GM12878 (cell line): ENCODE results near the gene ZSWIM6. TPM values are rescaled to one million over a fixed set of nuclear protein-coding genes. Genes with fewer than 3 reads are reported as not detected.

Source experiments
- ATAC-seq: fragments of 200-7000 bp; cut with Tn5 transposase; 3 replicates; pipeline ENCODE4 v1.9.1; 2020; ENCODE audit warnings: mild to moderate bottlenecking, moderate library complexity
- BruUV-seq: library from RNA; stranded (reverse); fragments of 400-500 nt; replicated peaks from 2 replicates; lab custom pipeline; 2021; lab: Mats Ljungman, UMichigan
- CTCF ChIA-PET: fragments of 300-600 bp; sonication (Branson Sonifier 250); formaldehyde crosslinking; extraction: SDS; loops from one replicate; lab custom pipeline; 2021; ENCODE audit warnings: inconsistent platforms; lab: Yijun Ruan, JAX
- POLR2A ChIA-PET: fragments of 350-600 bp; formaldehyde crosslinking; extraction: SDS; loops from one replicate; lab custom pipeline; 2021; ENCODE audit warnings: inconsistent platforms; lab: Charles Lee
- RAD21 ChIA-PET: fragments of 300-600 bp; sonication (Branson Sonifier 250); formaldehyde crosslinking; loops from one replicate; lab custom pipeline; 2023; ENCODE audit warnings: antibody characterized with exemption; ENCODE audit not compliant: unreplicated experiment; lab: Charles Lee
- SMC1A ChIA-PET: fragments of 300-600 bp; sonication (Branson Sonifier 250); formaldehyde crosslinking; loops from one replicate; lab custom pipeline; 2023; ENCODE audit not compliant: unreplicated experiment, uncharacterized antibody; lab: Charles Lee
- DNase-seq: peaks from one replicate; pipeline ENCODE4 v3.0.0-alpha.2; 2011; ENCODE audit warnings: low read depth, low spot score
- FAIRE-seq: peaks from 3 replicates; lab custom pipeline; 2011; peaks lifted over from hg19 to GRCh38; lab: Jason Lieb, UNC
- H2AFZ ChIP-seq: 2 replicates; pipeline ENCODE4 v1.6.0; 2011; ENCODE audit warnings: low read depth, low read length, control low read depth; ENCODE audit not compliant: control insufficient read depth
- H3K27ac ChIP-seq: 2 replicates; pipeline ENCODE4 v1.5.1; 2011; ENCODE audit warnings: control low read depth; ENCODE audit not compliant: control insufficient read depth, insufficient read depth
- H3K27me3 ChIP-seq, 2 experiments: replicated peaks in 1 of 2; 2 replicates each; pipeline versions ENCODE4 v1.6.0 to v1.6.1; 2011; ENCODE audit warnings: low read length in 1 of 2; ENCODE audit not compliant: control insufficient read depth in 2 of 2, insufficient read depth in 2 of 2
- H3K36me3 ChIP-seq, 2 experiments: 2 replicates each; pipeline ENCODE4 v1.5.1; 2011; ENCODE audit warnings: low read length in 1 of 2; ENCODE audit not compliant: control insufficient read depth in 2 of 2, insufficient read depth in 2 of 2
- H3K4me1 ChIP-seq: 2 replicates; pipeline ENCODE4 v1.6.1; 2011; ENCODE audit warnings: mild to moderate bottlenecking, low read length, moderate library complexity, mixed read lengths; ENCODE audit not compliant: control insufficient read depth, insufficient read depth
- H3K4me2 ChIP-seq: 2 replicates; pipeline ENCODE4 v1.6.0; 2011; ENCODE audit warnings: control low read depth; ENCODE audit not compliant: control insufficient read depth, insufficient read depth
- H3K4me3 ChIP-seq: fragments of 200-600 bp; sonication (generic); 2 replicates; pipeline ENCODE4 v1.5.1; 2016
- H3K79me2 ChIP-seq: 2 replicates; pipeline ENCODE4 v1.6.0; 2011; ENCODE audit warnings: low read length; ENCODE audit not compliant: control insufficient read depth, insufficient read depth
- H3K9ac ChIP-seq: 2 replicates; pipeline ENCODE4 v1.8.0; 2011; ENCODE audit warnings: low read length, control low read depth, mixed read lengths; ENCODE audit not compliant: control insufficient read depth, insufficient read depth
- H3K9me3 ChIP-seq: replicated peaks from 3 replicates; pipeline ENCODE4 v1.5.1; 2011; ENCODE audit warnings: mild to moderate bottlenecking, low read length; ENCODE audit not compliant: control insufficient read depth, insufficient read depth
- H4K20me1 ChIP-seq: 2 replicates; pipeline ENCODE4 v1.6.0; 2011; ENCODE audit not compliant: control insufficient read depth, insufficient read depth
- ATF7 ChIP-seq: fragments of 450-650 bp; IDR thresholded peaks from 2 replicates; pipeline ENCODE4 v1.6.1; 2016; ENCODE audit warnings: low read depth, mild to moderate bottlenecking
- CHD1 ChIP-seq: IDR thresholded peaks from 2 replicates; pipeline ENCODE4 v1.6.1; 2012; ENCODE audit warnings: low read depth, low read length, improper control_type of control experiment
- CHD2 ChIP-seq: IDR thresholded peaks from 2 replicates; pipeline ENCODE4 v1.6.1; 2011; ENCODE audit warnings: low read depth, low read length, improper control_type of control experiment, borderline replicate concordance
- HDAC2 ChIP-seq: fragments of 200-600 bp; sonication (generic); IDR thresholded peaks from 2 replicates; pipeline ENCODE4 v1.6.1; 2017
- HDAC6 ChIP-seq: fragments of 200-600 bp; sonication (generic); IDR thresholded peaks from one replicate; pipeline ENCODE4 v1.8.0; 2017; ENCODE audit warnings: antibody characterized with exemption; ENCODE audit not compliant: unreplicated experiment
- IKZF1 ChIP-seq: fragments of 450-650 bp; conservative IDR thresholded peaks from 2 replicates; pipeline ENCODE4 v1.6.1; 2017; ENCODE audit warnings: antibody characterized with exemption, mild to moderate bottlenecking
- IRF4 ChIP-seq: IDR thresholded peaks from 2 replicates; pipeline ENCODE4 v1.6.1; 2011; ENCODE audit warnings: low read depth, low read length
- POU2F2 ChIP-seq: IDR thresholded peaks from 3 replicates; pipeline ENCODE4 v1.6.1; 2011; ENCODE audit warnings: low read depth, mild to moderate bottlenecking, low read length, borderline replicate concordance
- RUNX3 ChIP-seq: IDR thresholded peaks from 2 replicates; pipeline ENCODE4 v1.6.1; 2012; ENCODE audit warnings: low read length, inconsistent platforms
- SRF ChIP-seq, 2 experiments: IDR thresholded peaks; 2 replicates each; pipeline ENCODE4 v1.6.1; 2011; ENCODE audit warnings: low read depth in 2 of 2, low read length in 2 of 2, mild to moderate bottlenecking in 1 of 2, moderate library complexity in 1 of 2
- TAF1 ChIP-seq: IDR thresholded peaks from 2 replicates; pipeline ENCODE4 v1.6.1; 2011; ENCODE audit warnings: mild to moderate bottlenecking, low read depth, low read length, borderline replicate concordance
- WGBS: methylation state at CpG from one replicate; pipeline ENCODE4 v1.1.6; 2016; ENCODE audit warnings: low lambda C conversion rate; ENCODE audit not compliant: insufficient replicate concordance, insufficient coverage; ENCODE audit errors: missing lambda C conversion rate; 5-methylcytosine and 5-hydroxymethylcytosine counted together
- in situ Hi-C: fragments of 300-500 bp; cut with MboI; formaldehyde crosslinking; loops from 9 replicates; pipeline ENCODE4 v1.14.3; 2018; ENCODE audit warnings: mixed read lengths
- intact Hi-C: fragments of 100-400 bp; cut with micrococcal nuclease; formaldehyde crosslinking; loops from one replicate; pipeline ENCODE4 v1.14.2; 2022; ENCODE audit not compliant: unreplicated experiment
- polyA plus RNA-seq, 11 experiments: library from polyadenylated mRNA; depleted of rRNA in 4 of 11; unstranded in 6 of 11; stranded (reverse) in 5 of 11; fragments of >200 nt; fragmentation: Nextera tagmentation in 4 of 11; fragmentation: Illumina TruSeq in 1 of 11; extraction: Ambion mirVana in 4 of 11; extraction: Trizol in 1 of 11; gene quantifications; 1 replicate in 1 of 11; 2 replicates in 10 of 11; pipeline versions ENCODE4 v1.2.1 to v1.2.3, GENCODE V29; 2011 to 2016; ENCODE audit warnings: inconsistent platforms in 2 of 11, missing spikeins in 2 of 11, low read depth in 1 of 11
- total RNA-seq, 4 experiments: library from RNA; depleted of rRNA in 3 of 4; stranded (reverse); fragments of >200 nt in 3 of 4; fragmentation: Illumina TruSeq in 1 of 4; extraction: Trizol in 1 of 4; gene quantifications; 2 replicates each; pipeline versions ENCODE4 v1.2.1 to v1.2.3, GENCODE V29; 2013 to 2021
- TF ChIP-seq, protein P1 (sequence below), 3 experiments: IDR thresholded peaks in 2 of 3; conservative IDR thresholded peaks in 1 of 3; 2 replicates each; pipeline ENCODE4 v1.5.1; 2011; ENCODE audit warnings: low read depth in 3 of 3, low read length in 3 of 3, mild to moderate bottlenecking in 3 of 3, control low read depth in 2 of 3, moderate library complexity in 2 of 3, inconsistent platforms in 1 of 3, mixed read lengths in 1 of 3; ENCODE audit not compliant: control insufficient read depth in 2 of 3, insufficient read depth in 1 of 3; ENCODE audit errors: extremely low read depth in 1 of 3
- TF ChIP-seq, protein P2 (sequence below): IDR thresholded peaks from 2 replicates; pipeline ENCODE4 v1.6.1; 2012; ENCODE audit warnings: low read depth, low read length, improper control_type of control experiment

ZSWIM6 gene
- total and polyA plus RNA-seq, 10 of the 15 experiments (the other 5 are each of a cell fraction or from before 2014, with no cell fraction given): 0.53 to 6.2 (median 3.4) TPM

DNA sequence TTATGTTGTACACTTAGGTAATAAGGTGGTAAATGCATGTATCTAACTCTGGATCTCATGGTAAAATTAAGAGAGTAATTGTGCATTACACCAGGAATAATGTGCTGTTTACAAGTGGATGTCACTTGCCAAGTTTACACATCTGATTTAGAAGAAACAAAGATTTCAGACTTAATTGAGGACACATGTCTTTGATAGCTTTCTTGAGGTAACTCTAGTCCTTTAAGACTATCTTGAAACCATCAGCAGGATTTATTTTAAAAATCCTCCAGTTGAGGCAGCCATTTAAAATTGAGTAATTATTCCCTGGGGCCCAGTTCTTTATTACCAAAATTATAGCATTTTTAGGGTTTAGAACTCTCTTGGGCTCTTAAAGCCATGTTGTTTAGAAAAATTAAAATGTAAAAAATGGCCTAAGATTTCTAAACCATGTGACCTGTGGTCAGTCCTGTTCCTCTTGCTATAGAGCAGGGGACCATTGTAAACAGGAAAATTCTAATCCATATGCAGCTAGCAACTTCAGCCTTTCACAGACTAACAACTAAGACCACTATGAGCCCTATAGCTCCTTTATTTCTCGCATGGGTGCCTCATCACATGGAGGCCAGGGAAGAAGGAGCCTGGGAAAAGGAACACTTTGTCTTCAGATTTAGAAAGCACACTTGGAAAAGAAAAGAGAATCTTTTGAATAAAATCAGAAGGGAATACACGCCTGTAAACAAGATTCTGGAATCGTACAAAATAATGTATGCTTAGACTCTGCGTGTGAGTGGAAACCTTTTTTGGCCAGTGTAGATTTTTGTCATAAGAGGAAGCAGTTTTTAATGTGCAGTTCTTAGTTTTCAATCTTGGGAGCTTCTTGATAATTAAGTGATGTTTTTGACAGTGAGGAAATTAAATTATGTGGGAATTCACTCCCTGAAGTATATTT lies 71.2 kb downstream of the ZSWIM6 start:
- Histone ChIP-seq H3K27me3 (no peaks in the 10 kb centered on the region), H3K9ac (no peak overlapping the region), H2AFZ (no peak overlapping the region), H3K36me3 (no peaks in the 10 kb centered on the region), H3K4me2 (no peak overlapping the region), H3K27ac (no peak overlapping the region), H3K9me3 (no peaks in the 10 kb centered on the region), H3K79me2 (no peaks in the 10 kb centered on the region), H4K20me1 (no peaks in the 10 kb centered on the region), H3K4me3 (no peak overlapping the region), H3K4me1 (no peaks in the 10 kb centered on the region)
- RAD21 ChIA-PET: no interaction called here
- FAIRE-seq: no peak
- CTCF ChIA-PET: interaction anchor here (1.4 kb wide), 1 partner anchor 13 kb away, joined by 3 read pairs; no protein-coding TSS in a partner anchor
- no TSS peak for BruUV-seq
- SMC1A ChIA-PET: interaction anchor here (1.3 kb wide), 1 partner anchor 13 kb away, joined by 4 read pairs; no protein-coding TSS in a partner anchor
- in situ Hi-C loops (no loop called here), intact Hi-C loops (loop anchor here (10.0 kb wide), 1 partner anchor 348 kb away; no protein-coding TSS in a partner anchor)
- no peak for ATAC-seq
- WGBS: 78% methylated on average over 4 of the region's 4 CpGs
- no peak for DNase-seq
- POLR2A ChIA-PET: interaction anchor here (0.7 kb wide), 1 partner anchor 13 kb away, joined by 4 read pairs; no protein-coding TSS in a partner anchor
- TF ChIP-seq POU2F2 (no peak), CHD1 (no peak), RUNX3 (no peak), ATF7 (no peak), HDAC2 (no peak), IKZF1 (no peak), CHD2 (no peak), TAF1 (no peak), HDAC6 (no peak), SRF (IDR thresholded peaks at IDR 0.05; ENCODE audit: low read depth in 2 of 2, low read length in 2 of 2) (no peak), IRF4 (no peak)
- TF ChIP-seq, protein P1, sequence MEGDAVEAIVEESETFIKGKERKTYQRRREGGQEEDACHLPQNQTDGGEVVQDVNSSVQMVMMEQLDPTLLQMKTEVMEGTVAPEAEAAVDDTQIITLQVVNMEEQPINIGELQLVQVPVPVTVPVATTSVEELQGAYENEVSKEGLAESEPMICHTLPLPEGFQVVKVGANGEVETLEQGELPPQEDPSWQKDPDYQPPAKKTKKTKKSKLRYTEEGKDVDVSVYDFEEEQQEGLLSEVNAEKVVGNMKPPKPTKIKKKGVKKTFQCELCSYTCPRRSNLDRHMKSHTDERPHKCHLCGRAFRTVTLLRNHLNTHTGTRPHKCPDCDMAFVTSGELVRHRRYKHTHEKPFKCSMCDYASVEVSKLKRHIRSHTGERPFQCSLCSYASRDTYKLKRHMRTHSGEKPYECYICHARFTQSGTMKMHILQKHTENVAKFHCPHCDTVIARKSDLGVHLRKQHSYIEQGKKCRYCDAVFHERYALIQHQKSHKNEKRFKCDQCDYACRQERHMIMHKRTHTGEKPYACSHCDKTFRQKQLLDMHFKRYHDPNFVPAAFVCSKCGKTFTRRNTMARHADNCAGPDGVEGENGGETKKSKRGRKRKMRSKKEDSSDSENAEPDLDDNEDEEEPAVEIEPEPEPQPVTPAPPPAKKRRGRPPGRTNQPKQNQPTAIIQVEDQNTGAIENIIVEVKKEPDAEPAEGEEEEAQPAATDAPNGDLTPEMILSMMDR (IDR thresholded peaks at IDR 0.05 in 2 of 3, conservative IDR thresholded peaks at IDR 0.05 in 1 of 3; ENCODE audit: control insufficient read depth in 2 of 3, extremely low read depth in 1 of 3, insufficient read depth in 1 of 3, low read depth in 3 of 3, low read length in 3 of 3): no peak
- TF ChIP-seq, protein P2, sequence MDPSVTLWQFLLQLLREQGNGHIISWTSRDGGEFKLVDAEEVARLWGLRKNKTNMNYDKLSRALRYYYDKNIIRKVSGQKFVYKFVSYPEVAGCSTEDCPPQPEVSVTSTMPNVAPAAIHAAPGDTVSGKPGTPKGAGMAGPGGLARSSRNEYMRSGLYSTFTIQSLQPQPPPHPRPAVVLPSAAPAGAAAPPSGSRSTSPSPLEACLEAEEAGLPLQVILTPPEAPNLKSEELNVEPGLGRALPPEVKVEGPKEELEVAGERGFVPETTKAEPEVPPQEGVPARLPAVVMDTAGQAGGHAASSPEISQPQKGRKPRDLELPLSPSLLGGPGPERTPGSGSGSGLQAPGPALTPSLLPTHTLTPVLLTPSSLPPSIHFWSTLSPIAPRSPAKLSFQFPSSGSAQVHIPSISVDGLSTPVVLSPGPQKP: no peak
